ENCODE data around the gene PER2. TPM values are rescaled to one million over a fixed set of nuclear protein-coding genes. Genes with fewer than 3 reads are reported as not detected.

The PER2 gene
- total and polyA plus RNA-seq, 2 donors (not counting 3 experiments of a cell fraction or from before 2014, with no cell fraction given), result 0.86 to 3.8 TPM

DNA sequence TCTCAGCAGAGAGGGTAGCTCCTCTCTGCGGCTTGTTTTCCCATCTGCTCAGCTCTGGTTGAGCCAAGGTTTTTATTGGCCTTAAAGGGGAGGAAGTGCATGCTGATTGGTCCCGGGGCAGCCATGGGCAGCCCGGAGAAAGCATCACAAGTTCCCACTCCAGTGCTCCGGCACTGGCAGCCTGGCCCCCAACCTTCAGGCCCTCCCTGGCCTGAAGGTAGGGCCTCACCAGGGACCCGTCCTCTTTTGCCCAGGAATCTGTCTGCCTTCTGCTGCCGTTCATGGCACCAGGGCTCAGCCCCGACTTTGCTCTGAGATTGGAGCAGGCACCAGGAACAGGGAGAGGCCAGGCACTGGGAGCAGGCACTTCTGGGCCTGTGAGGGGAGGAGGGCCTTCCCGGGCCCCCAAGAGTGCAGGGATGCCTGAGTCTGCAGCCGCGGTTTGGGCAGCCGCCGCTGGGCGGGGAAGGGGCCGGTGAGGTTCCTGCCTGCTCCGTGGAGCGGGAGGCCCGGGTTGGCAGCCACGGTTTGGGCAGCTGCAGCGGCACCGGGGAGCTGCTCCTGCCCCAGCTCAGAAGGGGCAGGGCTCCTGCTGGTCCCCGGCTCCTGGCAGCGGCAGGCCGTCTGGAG lies 67.4 kb downstream of the PER2 start:
- Histone ChIP-seq H3K9ac (replicated peaks; ENCODE audit: extremely low read depth, insufficient read depth, low read length) (no peak overlapping the region), H3K27ac (ENCODE audit: insufficient read depth, low read depth, low read length) (no peak overlapping the region), H3K79me2 (ENCODE audit: control insufficient read depth, insufficient read depth, low read length) (no peaks in the 10 kb centered on the region), H3K4me3 (replicated peaks in 1 of 3; ENCODE audit: insufficient read depth in 1 of 3, low read depth in 1 of 3, low read length in 3 of 3) (no peak overlapping the region), H2AFZ (ENCODE audit: low read depth, low read length) (no peak overlapping the region), H3K4me2 (ENCODE audit: insufficient read depth, low read length) (no peak overlapping the region), H4K20me1 (replicated peaks; ENCODE audit: control insufficient read depth, extremely low read depth, insufficient read depth, low read length) (no peaks in the 10 kb centered on the region), H3K36me3 (ENCODE audit: control insufficient read depth in 2 of 2, extremely low read depth in 1 of 2, insufficient read depth in 2 of 2, low read length in 2 of 2) (no peaks in the 10 kb centered on the region), H3K4me1 (ENCODE audit: control insufficient read depth, extremely low read depth, insufficient read depth, low read length) (no peaks in the 10 kb centered on the region), H3K9me1 (replicated peaks; ENCODE audit: control insufficient read depth, extremely low read depth, insufficient read depth, low read length) (no peaks in the 10 kb centered on the region), H3K27me3 (ENCODE audit: control insufficient read depth in 2 of 2, insufficient read depth in 2 of 2, low read length in 2 of 2) (no peaks in the 10 kb centered on the region), H3K9me3 (replicated peaks; ENCODE audit: control insufficient read depth, insufficient read depth, low read length) (no peaks in the 10 kb centered on the region)
- FAIRE-seq (no peak), DNase-seq (ENCODE audit: low read depth, low spot score) (no peak)
- ChIA-PET CTCF (interaction anchor here (2.4 kb wide), 1 partner anchor 42 kb away, joined by 8 read pairs; no protein-coding TSS in a partner anchor), POLR2A (no interaction called here)
- dilution Hi-C loops (cut with MboI; ENCODE audit: extremely low pct_ligation_motif_present, low sequenced_read_pairs) (no loop called here), intact Hi-C loops (cut with micrococcal nuclease) (no loop called here)
- no TSS peak for BruUV-seq (replicated peaks)
- TF ChIP-seq, protein P1, sequence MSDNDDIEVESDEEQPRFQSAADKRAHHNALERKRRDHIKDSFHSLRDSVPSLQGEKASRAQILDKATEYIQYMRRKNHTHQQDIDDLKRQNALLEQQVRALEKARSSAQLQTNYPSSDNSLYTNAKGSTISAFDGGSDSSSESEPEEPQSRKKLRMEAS (IDR thresholded peaks at IDR 0.05; ENCODE audit: insufficient read depth, insufficient read length), result no peak
- TF ChIP-seq GATA2 (IDR thresholded peaks at IDR 0.05; ENCODE audit: insufficient read depth, insufficient read length, low read depth, low read length), result no peak
- TF ChIP-seq POLR2A (IDR thresholded peaks at IDR 0.05; ENCODE audit: low read depth, low read length), result no peak
- no peak for TF ChIP-seq FOS (IDR thresholded peaks at IDR 0.05; ENCODE audit: borderline replicate concordance, insufficient read depth, low read length)
- no peak for TF ChIP-seq POLR2AphosphoS5 (IDR thresholded peaks at IDR 0.05; ENCODE audit: insufficient read depth, low read depth, low read length)
- no peak for TF ChIP-seq MYC (IDR thresholded peaks at IDR 0.05; ENCODE audit: low read depth, low read length)
- TF ChIP-seq, protein P2, sequence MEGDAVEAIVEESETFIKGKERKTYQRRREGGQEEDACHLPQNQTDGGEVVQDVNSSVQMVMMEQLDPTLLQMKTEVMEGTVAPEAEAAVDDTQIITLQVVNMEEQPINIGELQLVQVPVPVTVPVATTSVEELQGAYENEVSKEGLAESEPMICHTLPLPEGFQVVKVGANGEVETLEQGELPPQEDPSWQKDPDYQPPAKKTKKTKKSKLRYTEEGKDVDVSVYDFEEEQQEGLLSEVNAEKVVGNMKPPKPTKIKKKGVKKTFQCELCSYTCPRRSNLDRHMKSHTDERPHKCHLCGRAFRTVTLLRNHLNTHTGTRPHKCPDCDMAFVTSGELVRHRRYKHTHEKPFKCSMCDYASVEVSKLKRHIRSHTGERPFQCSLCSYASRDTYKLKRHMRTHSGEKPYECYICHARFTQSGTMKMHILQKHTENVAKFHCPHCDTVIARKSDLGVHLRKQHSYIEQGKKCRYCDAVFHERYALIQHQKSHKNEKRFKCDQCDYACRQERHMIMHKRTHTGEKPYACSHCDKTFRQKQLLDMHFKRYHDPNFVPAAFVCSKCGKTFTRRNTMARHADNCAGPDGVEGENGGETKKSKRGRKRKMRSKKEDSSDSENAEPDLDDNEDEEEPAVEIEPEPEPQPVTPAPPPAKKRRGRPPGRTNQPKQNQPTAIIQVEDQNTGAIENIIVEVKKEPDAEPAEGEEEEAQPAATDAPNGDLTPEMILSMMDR (IDR thresholded peaks at IDR 0.05; ENCODE audit: extremely low read depth in 1 of 2, insufficient read depth in 1 of 2, low read depth in 1 of 2, low read length in 2 of 2), result no peak
- no peak for TF ChIP-seq EZH2 (IDR thresholded peaks at IDR 0.05; ENCODE audit: borderline replicate concordance, low read depth, low read length, severe bottlenecking)
- no peak for TF ChIP-seq JUN (IDR thresholded peaks at IDR 0.05; ENCODE audit: borderline replicate concordance, insufficient read depth, insufficient read length, low read depth)
